NCI-H2227 (cell line): ENCODE data around the gene KRT3.

Experiments
- DNase-seq: peaks from one replicate; lab custom pipeline; 2025; ENCODE audit not compliant: unreplicated experiment; lab: John Stamatoyannopoulos, UW

The KRT3 gene

DNA sequence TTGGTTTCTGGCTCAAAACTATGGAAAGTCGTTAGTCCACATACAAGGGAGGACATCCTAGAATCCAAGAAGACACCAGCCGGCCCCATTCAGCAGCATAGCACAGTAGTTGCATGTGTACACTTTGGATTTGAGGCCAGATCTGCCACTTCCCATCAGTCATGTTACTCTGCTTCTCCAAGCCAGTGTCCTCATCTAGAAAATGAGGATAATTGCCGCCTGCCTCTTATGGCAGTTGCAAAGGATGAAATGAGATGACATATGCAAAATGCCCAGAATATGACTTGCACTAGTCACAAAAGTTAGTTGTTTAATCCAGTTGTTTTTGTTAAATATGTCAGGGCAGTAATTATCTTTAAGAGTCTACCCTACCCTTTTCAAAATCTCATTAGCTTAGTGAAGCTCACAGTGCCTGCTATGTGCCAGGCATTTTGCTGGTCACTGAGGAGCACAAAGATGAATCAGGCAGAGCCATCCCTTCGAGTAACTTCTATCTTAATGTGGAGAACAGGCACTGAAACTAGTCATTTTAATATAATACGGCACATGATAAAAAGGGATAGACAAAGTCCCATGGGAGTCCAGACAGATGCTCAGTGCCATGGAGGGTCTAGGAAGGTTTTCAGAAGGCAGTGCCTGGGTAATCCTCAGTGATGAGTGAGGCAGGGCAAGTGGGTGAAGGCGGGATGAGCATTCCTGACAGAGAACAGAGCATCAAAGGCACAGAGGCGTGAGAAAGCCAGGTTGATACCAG is 12.2 kb downstream of the KRT3 start:
- no peak for DNase-seq

DNA sequence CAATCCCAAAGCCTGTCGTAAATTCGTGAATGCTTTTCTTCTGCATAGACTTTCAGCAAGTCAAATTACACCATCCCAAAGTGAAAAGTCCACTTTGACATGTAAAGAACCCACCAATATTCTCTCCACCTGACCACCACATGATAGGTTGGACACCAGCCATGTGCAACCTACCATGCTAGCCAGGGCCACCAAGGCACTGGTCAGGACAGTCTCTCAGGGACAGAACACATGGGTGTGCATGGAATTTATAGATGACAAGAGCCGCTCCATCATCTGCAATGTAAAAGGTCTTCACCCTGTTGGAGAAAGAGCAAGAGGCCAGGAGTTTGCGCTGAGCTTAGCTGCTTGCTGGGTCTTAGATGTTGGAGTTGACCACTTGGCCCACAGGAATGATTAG is 13.4 kb downstream of the KRT3 start:
- no peak for DNase-seq

- DNase-seq: no peak
Observed at GRCh38 chr12:52781399-52782082, 14.4 kb downstream of the KRT3 start.

DNA sequence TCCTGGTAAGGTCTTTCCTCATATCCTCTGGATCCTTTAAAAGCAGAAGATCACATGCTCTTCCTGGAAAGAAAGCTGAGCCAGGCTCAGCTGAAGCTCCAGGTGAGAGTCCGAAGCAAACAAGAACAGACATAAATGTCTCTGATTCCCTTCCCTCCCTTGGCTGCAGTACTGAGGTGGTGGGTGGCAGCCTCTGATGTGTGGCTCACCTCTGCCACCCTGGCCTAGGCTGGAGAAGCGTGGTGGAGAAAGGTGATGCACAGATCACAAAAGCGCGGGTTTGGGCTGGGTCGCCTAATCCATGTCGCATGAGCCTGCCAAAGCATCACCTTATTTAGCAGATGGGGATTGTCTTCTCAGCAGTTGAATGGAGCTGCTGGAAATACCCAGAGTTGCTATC is 16.0 kb downstream of the KRT3 start:
- DNase-seq: no peak

- no peak for DNase-seq
Observed at GRCh38 chr12:52778833-52779232, 17.1 kb downstream of the KRT3 start.

- no peak for DNase-seq
Observed at GRCh38 chr12:52777566-52777965, 18.4 kb downstream of the KRT3 start.

- DNase-seq: no peak
Observed at GRCh38 chr12:52776913-52777395, 19.0 kb downstream of the KRT3 start, which contains the start of gene KRT76. KRT76 (minus strand) TSS chr12:52777345; CDS start chr12:52777291, 54 bp downstream.

- DNase-seq: no peak
Observed at GRCh38 chr12:52776435-52776834, 19.5 kb downstream of the KRT3 start.

DNA sequence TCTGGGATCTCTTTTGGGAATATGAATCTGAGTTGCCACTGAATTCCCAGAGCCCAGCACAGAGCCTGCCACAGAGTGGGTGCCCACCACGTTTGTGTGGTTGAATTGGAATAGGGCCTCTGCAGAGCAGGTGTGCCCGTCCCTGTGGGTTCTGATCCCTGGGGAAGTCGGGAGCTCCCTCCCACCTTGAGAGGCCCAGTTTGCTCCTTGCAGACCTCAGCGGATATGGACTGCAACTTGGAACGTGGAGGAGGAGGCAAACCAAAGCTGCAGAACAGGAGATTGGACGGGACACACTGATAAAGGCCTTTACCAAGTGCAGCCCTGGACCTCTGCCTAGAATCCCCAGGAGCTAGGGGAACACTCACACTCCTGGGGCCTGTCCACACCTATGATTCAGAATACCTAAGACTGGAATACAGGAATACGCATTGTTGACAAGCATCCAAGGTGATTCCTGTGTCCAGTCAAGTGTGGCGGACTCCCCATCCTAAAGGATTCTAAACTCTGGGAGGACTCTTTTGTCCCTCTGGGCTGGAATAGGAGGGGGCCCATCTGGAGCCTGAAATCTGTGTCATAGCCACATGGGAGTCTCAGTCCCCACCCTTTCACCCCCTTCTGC is 21.2 kb downstream of the KRT3 start:
- DNase-seq: no peak

- DNase-seq: no peak
Observed at GRCh38 chr12:52772772-52773171, 23.1 kb downstream of the KRT3 start.

DNA sequence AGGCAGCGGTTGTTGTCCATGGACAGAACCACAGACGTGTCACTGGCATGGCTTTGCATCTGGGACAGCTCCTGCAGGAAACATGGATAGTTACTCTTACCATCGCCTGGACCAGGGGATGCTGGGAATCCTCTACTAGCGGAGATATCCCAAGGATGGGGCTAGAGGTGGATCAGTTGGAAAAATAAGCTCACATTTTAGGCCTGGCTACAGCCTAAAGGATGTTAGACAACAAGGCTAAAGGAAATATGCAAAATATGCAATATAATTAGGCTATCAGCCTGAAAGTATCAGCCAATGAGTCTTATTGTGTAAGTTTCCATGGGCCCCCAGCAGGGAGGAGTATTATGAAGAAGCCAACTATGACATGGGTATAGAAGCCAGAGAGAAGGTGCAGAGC is 23.7 kb downstream of the KRT3 start:
- DNase-seq: no peak

GRCh38 chr12:52771505-52771904 is 24.4 kb downstream of the KRT3 start:
- DNase-seq: no peak

DNA sequence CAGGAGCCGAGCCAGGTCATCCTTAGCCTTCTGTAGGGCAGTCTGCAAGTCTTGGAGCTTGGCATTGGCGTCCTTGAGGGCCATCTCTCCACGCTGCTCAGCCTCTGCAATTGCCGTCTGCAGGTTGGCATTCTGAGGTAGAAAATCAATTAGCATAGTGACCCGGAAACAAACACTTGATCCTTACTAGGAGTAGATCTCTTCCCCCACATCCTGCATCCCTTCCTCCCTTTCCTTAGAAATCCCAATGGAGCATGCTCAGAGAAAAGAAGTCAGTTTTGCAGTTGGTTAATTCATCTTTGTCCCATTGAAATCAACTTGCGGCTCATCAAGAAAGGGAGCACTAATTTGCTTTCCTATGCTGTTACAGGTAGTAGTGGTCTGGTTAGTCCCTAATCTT is 24.8 kb downstream of the KRT3 start:
- DNase-seq: no peak

DNA sequence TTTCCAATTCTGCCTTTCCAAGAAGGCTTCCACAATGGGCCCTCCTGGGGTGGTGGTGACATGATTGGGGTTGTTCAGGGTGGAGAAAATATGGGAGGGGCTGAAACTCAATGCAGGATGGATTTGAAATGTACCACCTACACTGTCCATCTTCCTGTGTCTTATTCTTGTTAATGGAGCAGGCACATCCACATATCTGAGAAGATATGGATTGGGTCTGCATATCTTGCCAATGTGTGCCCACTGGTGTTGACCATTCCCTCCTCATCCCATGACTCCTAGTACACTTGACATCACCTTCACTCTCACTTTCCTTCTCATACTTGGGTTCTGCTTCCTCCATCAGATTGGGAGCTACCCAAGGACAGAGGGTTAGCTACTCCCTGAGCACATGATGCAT is 26.0 kb downstream of the KRT3 start:
- DNase-seq: no peak

DNA sequence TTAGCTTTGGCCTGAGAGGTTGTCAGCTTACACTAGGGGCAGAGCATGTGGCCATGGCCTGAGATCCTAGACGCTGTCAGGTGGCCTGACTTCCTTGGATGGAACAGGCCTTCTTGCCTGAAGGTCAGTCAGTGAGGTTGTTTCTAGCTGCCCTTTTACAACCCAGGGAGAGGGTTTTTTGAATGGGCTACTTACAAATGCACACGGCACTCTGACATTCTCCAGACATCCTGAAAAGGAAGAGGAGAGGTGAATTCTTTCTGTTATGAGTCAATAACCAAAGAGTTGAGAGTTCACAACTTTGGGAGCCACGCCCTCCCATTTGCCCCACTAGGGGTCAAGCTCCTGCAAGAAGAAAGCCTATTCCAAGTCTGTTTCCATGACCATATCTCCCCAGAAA is 26.6 kb downstream of the KRT3 start:
- no peak for DNase-seq

DNA sequence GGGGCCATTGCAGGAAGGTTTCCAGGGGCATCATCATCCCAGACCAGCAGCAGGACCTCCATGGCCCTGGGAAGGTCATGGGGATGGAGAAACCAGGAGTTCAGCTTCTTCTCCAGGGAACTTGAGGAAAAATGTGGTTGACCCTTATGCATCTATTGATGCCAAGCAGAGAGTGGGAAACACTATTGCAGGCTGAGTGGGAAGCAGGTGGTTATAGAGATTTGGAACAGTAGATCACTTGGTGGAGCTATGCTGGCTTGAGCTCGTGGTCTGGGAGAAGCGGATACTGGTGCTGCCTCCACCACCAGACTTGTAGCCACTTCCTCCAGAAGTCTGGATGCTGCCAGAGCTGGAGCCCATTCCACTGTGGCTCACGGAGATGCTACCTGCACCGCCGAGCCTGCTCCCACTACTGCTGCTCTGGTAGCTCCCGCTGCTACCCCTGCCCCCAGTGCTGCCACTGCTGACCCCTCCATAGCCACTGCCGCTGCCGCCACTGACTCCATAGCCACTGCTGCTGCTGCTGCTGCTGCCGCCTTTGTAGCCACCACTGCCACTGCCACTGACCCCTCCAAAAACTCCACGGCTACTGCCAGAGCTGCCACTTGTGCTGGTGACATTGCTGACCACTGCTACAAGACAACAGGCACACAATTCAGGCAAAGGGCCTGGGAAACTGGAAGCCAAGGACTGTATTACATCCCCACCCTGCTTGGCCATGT is 27.3 kb downstream of the KRT3 start:
- DNase-seq: no peak

DNA sequence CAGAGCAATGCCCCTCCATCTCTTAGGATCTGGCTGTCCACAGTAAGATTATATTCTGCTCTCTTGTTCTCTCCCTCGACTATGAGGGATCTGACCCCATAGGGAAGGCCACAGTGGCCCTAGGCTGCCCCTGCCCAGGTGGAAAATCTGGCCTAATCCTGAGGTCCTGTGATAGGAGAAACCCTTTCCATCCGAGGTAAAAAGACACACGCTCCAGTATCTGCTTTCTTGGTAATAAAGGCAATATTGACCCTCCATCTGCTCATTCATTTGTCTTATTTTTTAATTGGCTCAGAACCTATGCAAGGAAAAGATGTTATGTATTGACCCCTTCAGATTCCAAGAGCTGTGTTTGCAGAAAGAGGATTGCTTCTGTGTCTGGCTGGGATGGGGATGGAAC is 28.5 kb downstream of the KRT3 start:
- no peak for DNase-seq

GRCh38 chr12:52767020-52767379 is 28.9 kb downstream of the KRT3 start:
- no peak for DNase-seq

DNA sequence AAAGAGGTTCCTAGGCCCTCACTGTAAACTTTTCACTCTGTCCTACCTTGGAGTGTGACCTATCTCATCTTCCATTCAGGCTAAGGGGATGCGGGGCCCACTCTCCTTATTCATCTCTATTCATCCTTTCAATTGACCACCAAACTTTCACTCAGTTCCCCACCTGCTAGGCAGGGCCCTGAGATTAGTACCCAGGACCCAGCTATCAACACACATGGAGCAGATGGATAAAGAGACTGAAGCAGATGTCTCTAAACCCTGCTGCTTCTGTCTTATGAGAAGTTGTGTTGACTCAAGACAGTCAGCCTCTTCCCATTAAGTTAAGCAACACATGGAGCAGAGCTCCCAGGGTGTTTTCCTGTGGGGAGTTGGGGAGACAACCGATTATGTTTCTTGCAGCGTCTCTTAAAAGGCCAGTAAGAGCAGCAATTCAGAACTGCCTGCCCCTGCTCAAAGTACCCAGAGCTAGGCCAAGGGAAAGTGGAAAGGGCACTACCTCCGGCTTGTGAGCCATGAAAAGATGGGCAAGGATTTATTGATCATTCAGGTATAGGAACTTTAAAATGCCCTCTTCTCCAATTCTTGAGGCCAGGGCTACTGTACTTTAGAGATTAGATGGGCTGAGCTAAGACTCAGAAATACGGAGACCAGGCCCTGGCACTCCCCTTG is 29.4 kb downstream of the KRT3 start:
- no peak for DNase-seq

- DNase-seq: no peak
Observed at GRCh38 chr12:52765702-52766101, 30.2 kb downstream of the KRT3 start.

DNA sequence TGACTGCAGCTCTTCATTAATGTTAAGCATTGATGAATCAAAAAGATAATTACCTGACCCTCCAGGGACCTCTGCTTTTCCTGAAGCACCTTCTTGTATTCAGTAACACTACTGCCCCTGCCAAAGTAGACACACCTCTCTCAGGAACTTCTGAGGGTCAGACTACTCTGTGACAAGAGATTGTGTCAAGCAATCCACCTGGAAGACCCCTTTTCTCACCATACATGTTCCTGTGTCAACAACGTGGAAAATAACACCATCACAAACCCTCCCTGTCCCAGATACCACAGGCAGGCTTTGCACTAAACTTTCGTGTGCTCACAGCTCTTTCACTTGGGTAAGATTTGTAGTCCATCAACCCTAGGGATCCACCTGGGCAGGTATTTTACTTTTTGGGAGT is 31.9 kb downstream of the KRT3 start:
- DNase-seq: no peak
